H1 (cell line): Measurements from ENCODE around the gene GRAMD2A. TPM values are rescaled to one million over a fixed set of nuclear protein-coding genes. Genes with fewer than 3 reads are reported as not detected.

ENCODE experiments used
- CTCF ChIA-PET: fragments of 300-600 bp; sonication (Branson Sonifier 250); formaldehyde crosslinking; loops from one replicate; lab custom pipeline; 2021; ENCODE audit not compliant: partially characterized antibody; lab: Charles Lee
- POLR2A ChIA-PET: fragments of 300-600 bp; sonication (Branson Sonifier 250); formaldehyde crosslinking; loops from one replicate; lab custom pipeline; 2021; ENCODE audit warnings: inconsistent platforms; ENCODE audit not compliant: partially characterized antibody; lab: Charles Lee
- DNase-seq, 2 experiments: peaks; one replicate each; pipeline versions ENCODE4 v3.0.0 to v3.0.0-alpha.2; 2010 to 2022; ENCODE audit warnings: low spot score in 2 of 2, low read depth in 1 of 2, mixed read lengths in 1 of 2
- FAIRE-seq: peaks from 2 replicates; lab custom pipeline; 2011; peaks lifted over from hg19 to GRCh38; lab: Jason Lieb, UNC
- H2AFZ ChIP-seq: 2 replicates; pipeline ENCODE4 v1.8.1; 2012; ENCODE audit warnings: low read length, inconsistent platforms
- H2AK5ac ChIP-seq: 2 replicates; pipeline ENCODE4 v1.6.1; 2013; ENCODE audit warnings: low read depth, low read length
- H2BK120ac ChIP-seq: replicated peaks from 2 replicates; pipeline ENCODE3; 2013; ENCODE audit warnings: low read depth, low read length, inconsistent platforms
- H2BK12ac ChIP-seq: 2 replicates; pipeline ENCODE4 v1.6.1; 2013; ENCODE audit warnings: low read depth, low read length
- H2BK15ac ChIP-seq: 2 replicates; pipeline ENCODE4 v1.6.1; 2013; ENCODE audit warnings: low read length
- H2BK20ac ChIP-seq: 2 replicates; pipeline ENCODE4 v1.6.1; 2013; ENCODE audit warnings: low read length
- H2BK5ac ChIP-seq: 2 replicates; pipeline ENCODE4 v1.6.1; 2013; ENCODE audit warnings: low read depth, low read length
- H3K14ac ChIP-seq: 2 replicates; pipeline ENCODE4 v1.6.1; 2013; ENCODE audit warnings: inconsistent platforms; ENCODE audit not compliant: insufficient read length
- H3K18ac ChIP-seq: 2 replicates; pipeline ENCODE4 v1.6.1; 2013; ENCODE audit warnings: low read length; ENCODE audit errors: extremely low read depth
- H3K23ac ChIP-seq: 2 replicates; pipeline ENCODE4 v1.6.1; 2013; ENCODE audit warnings: inconsistent platforms; ENCODE audit not compliant: insufficient read length
- H3K23me2 ChIP-seq: 2 replicates; pipeline ENCODE4 v1.6.1; 2013; ENCODE audit warnings: low read depth, low read length
- H3K27ac ChIP-seq: 2 replicates; pipeline ENCODE4 v1.6.1; 2011; ENCODE audit warnings: low read depth, low read length, inconsistent platforms
- H3K27me3 ChIP-seq, 4 experiments: replicated peaks in 1 of 4; 1 replicate in 1 of 4; 2 replicates in 3 of 4; pipeline versions ENCODE4 v1.6.1 to v1.8.1; 2011 to 2013; ENCODE audit warnings: low read length in 3 of 4, mild to moderate bottlenecking in 3 of 4, inconsistent platforms in 2 of 4, mixed read lengths in 2 of 4, moderate library complexity in 1 of 4; ENCODE audit not compliant: control insufficient read depth in 3 of 4, insufficient read depth in 3 of 4; ENCODE audit errors: extremely low read depth in 1 of 4
- H3K36me3 ChIP-seq, 4 experiments: 2 replicates each; pipeline versions ENCODE4 v1.6.1 to v1.8.1; 2011 to 2013; ENCODE audit warnings: mild to moderate bottlenecking in 4 of 4, low read length in 3 of 4, moderate library complexity in 2 of 4, control low read depth in 1 of 4, inconsistent platforms in 1 of 4; ENCODE audit not compliant: insufficient read depth in 4 of 4, control insufficient read depth in 2 of 4
- H3K4ac ChIP-seq: replicated peaks from 2 replicates; pipeline ENCODE3; 2013; ENCODE audit warnings: low read length, low read depth, mixed read lengths, inconsistent platforms; ENCODE audit not compliant: insufficient read length
- H3K4me1 ChIP-seq, 4 experiments: replicated peaks in 1 of 4; 1 replicate in 1 of 4; 2 replicates in 3 of 4; pipeline versions ENCODE4 v1.6.1 to v1.8.1; 2011 to 2013; ENCODE audit warnings: low read length in 3 of 4, inconsistent platforms in 2 of 4, mixed read lengths in 1 of 4; ENCODE audit not compliant: insufficient read depth in 4 of 4, control insufficient read depth in 3 of 4
- H3K4me2 ChIP-seq, 2 experiments: 2 replicates each; pipeline versions ENCODE4 v1.6.1 to v1.8.1; 2011 to 2013; ENCODE audit warnings: low read depth in 2 of 2, low read length in 2 of 2, control low read depth in 1 of 2, inconsistent platforms in 1 of 2, mild to moderate bottlenecking in 1 of 2; ENCODE audit not compliant: insufficient read depth in 1 of 2
- H3K4me3 ChIP-seq, 4 experiments: fragments of 200-600, 300-600 bp in 1 of 4; sonication (generic), shearing (Covaris generic), sonication (Bioruptor Twin) in 1 of 4; 2 replicates each; pipeline versions ENCODE4 v1.5.1 to v1.8.1; 2011 to 2016; ENCODE audit warnings: low read length in 4 of 4, low read depth in 3 of 4, control low read depth in 2 of 4, inconsistent platforms in 2 of 4, mild to moderate bottlenecking in 2 of 4, mixed read lengths in 1 of 4, moderate library complexity in 1 of 4; ENCODE audit not compliant: insufficient read depth in 2 of 4; ENCODE audit errors: extremely low read depth in 1 of 4
- H3K56ac ChIP-seq: replicated peaks from 2 replicates; pipeline ENCODE3; 2013; ENCODE audit warnings: low read depth, mild to moderate bottlenecking, mixed read lengths, low read length, inconsistent platforms; ENCODE audit not compliant: insufficient read length
- H3K79me1 ChIP-seq: 2 replicates; pipeline ENCODE4 v1.6.1; 2013; ENCODE audit warnings: low read depth, low read length, control low read depth
- H3K79me2 ChIP-seq, 2 experiments: 2 replicates each; pipeline versions ENCODE4 v1.6.1 to v1.8.1; 2012 to 2013; ENCODE audit warnings: low read length in 2 of 2, mild to moderate bottlenecking in 2 of 2, inconsistent platforms in 1 of 2; ENCODE audit not compliant: insufficient read depth in 2 of 2, control insufficient read depth in 1 of 2
- H3K9ac ChIP-seq, 4 experiments: replicated peaks in 1 of 4; 1 replicate in 1 of 4; 2 replicates in 3 of 4; pipeline versions ENCODE4 v1.6.1 to v1.8.1; 2011 to 2013; ENCODE audit warnings: low read depth in 3 of 4, low read length in 3 of 4, control low read depth in 2 of 4, mild to moderate bottlenecking in 2 of 4, moderate library complexity in 2 of 4, inconsistent platforms in 1 of 4; ENCODE audit errors: extremely low read depth in 1 of 4
- H3K9me3 ChIP-seq, 2 experiments: 2 replicates each; pipeline versions ENCODE4 v1.6.1 to v1.8.1; 2012 to 2013; ENCODE audit warnings: mild to moderate bottlenecking in 2 of 2, moderate library complexity in 2 of 2, control low read depth in 1 of 2, inconsistent platforms in 1 of 2, low read depth in 1 of 2, low read length in 1 of 2, mixed read lengths in 1 of 2; ENCODE audit not compliant: insufficient read depth in 2 of 2
- H4K20me1 ChIP-seq, 2 experiments: replicated peaks in 1 of 2; 2 replicates each; pipeline versions ENCODE3 to v1.8.1; 2011 to 2013; ENCODE audit warnings: inconsistent platforms in 2 of 2, low read length in 2 of 2, mild to moderate bottlenecking in 1 of 2; ENCODE audit not compliant: insufficient read depth in 2 of 2, control insufficient read depth in 1 of 2
- H4K5ac ChIP-seq: 2 replicates; pipeline ENCODE4 v1.6.1; 2013; ENCODE audit warnings: low read length, low read depth, mixed read lengths, inconsistent platforms; ENCODE audit not compliant: insufficient read length
- H4K8ac ChIP-seq: 2 replicates; pipeline ENCODE4 v1.8.0; 2013; ENCODE audit warnings: mild to moderate bottlenecking, moderate library complexity, low read length, inconsistent platforms; ENCODE audit not compliant: insufficient read depth; ENCODE audit errors: extremely low read depth
- H4K91ac ChIP-seq: replicated peaks from 2 replicates; pipeline ENCODE3; 2013; ENCODE audit warnings: low read length, mixed read lengths, inconsistent platforms; ENCODE audit not compliant: insufficient read length
- CREB1 ChIP-seq: IDR thresholded peaks from 2 replicates; pipeline ENCODE4 v1.6.1; 2012; ENCODE audit warnings: inconsistent platforms
- EP300 ChIP-seq, 2 experiments: IDR thresholded peaks; 1 replicate in 1 of 2; 2 replicates in 1 of 2; pipeline ENCODE4 v1.6.1; 2011 to 2012; ENCODE audit warnings: low read depth in 2 of 2, low read length in 2 of 2, mild to moderate bottlenecking in 2 of 2, borderline replicate concordance in 1 of 2, inconsistent platforms in 1 of 2, moderate library complexity in 1 of 2
- JUN ChIP-seq: IDR thresholded peaks from 2 replicates; pipeline ENCODE4 v1.6.1; 2011; ENCODE audit warnings: low read depth, mild to moderate bottlenecking, improper control_type of control experiment, low read length
- NRF1 ChIP-seq: IDR thresholded peaks from 2 replicates; pipeline ENCODE4 v1.6.1; 2011; ENCODE audit warnings: mild to moderate bottlenecking, low read depth, low read length, improper control_type of control experiment
- SIN3A ChIP-seq, 2 experiments: IDR thresholded peaks in 1 of 2; conservative IDR thresholded peaks in 1 of 2; 2 replicates each; pipeline ENCODE4 v1.6.1; 2011 to 2012; ENCODE audit warnings: low read length in 2 of 2, improper control_type of control experiment in 1 of 2, low read depth in 1 of 2, mild to moderate bottlenecking in 1 of 2
- SIX5 ChIP-seq: IDR thresholded peaks from 2 replicates; pipeline ENCODE4 v1.6.1; 2011; ENCODE audit warnings: mild to moderate bottlenecking, low read depth, low read length
- YY1 ChIP-seq: IDR thresholded peaks from 2 replicates; pipeline ENCODE4 v1.6.1; 2011; ENCODE audit warnings: low read depth, mild to moderate bottlenecking, low read length
- WGBS, 2 experiments: shearing (Covaris generic) in 1 of 2; methylation state at CpG; one replicate each; pipeline versions ENCODE4 v1.1.6 to v1.1.7; 2013 to 2015; ENCODE audit warnings: low lambda C conversion rate in 2 of 2, mixed read lengths in 2 of 2, inconsistent platforms in 1 of 2, low coverage in 1 of 2, missing lambda C conversion rate in 1 of 2; ENCODE audit not compliant: insufficient replicate concordance in 2 of 2, insufficient coverage in 1 of 2, insufficient read length in 1 of 2; ENCODE audit errors: extremely low coverage in 1 of 2, missing lambda C conversion rate in 1 of 2; 5-methylcytosine and 5-hydroxymethylcytosine counted together
- polyA plus RNA-seq, 7 experiments: library from polyadenylated mRNA; depleted of rRNA in 3 of 7; stranded (reverse) in 5 of 7; unstranded in 2 of 7; fragments of >200 nt in 5 of 7; fragments of 200-250 nt in 2 of 7; gene quantifications; 1 replicate in 5 of 7; 2 replicates in 1 of 7; 4 replicates in 1 of 7; pipeline versions ENCODE4 v1.2.1 to v1.2.3, GENCODE V29; 2011 to 2013; ENCODE audit warnings: missing spikeins in 2 of 7, mixed read lengths in 2 of 7
- total RNA-seq: library from RNA; stranded (reverse); fragmentation: NEBNext Ultra II Directional; extraction: Animal tissue kit (Norgen Biotek cat#: 25700); gene quantifications from 2 replicates; pipeline ENCODE4 v1.2.1, GENCODE V29; 2021
- TF ChIP-seq, protein P1 (sequence below): IDR thresholded peaks from 2 replicates; pipeline ENCODE4 v1.6.1; 2012; ENCODE audit warnings: inconsistent platforms

Gene GRAMD2A
- total and polyA plus RNA-seq, 2 of the 8 experiments (the other 6 are each of a cell fraction or from before 2014, with no cell fraction given): 0.57 to 1.5 TPM

DNA sequence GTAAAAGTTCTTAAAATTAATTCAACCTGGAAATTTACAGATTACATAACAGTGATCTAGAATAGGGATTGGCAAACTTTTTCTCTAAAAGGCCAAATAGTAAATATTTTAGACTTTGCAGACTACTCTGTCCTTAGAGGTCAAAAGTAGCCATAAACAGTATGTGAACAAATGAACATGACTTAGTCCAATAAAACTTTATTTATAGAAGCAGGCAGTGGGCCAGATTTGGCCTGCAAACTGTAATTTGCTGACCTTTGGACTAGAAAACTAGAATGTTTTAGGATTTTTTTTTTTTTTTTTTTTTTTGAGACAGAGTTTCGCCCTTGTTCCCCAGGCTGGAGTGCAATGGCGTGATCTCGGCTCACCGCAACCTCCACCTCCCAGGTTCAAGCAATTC, 67.3 kb downstream of the GRAMD2A start:
- CTCF ChIA-PET: interaction anchor here (0.6 to 1.2 kb wide), 4 partner anchors 11 to 184 kb away, joined by 3 read pairs; no protein-coding TSS in a partner anchor
- Histone ChIP-seq H2BK15ac (no peak overlapping the region), H3K4me2 (no peak overlapping the region), H3K56ac (no peak overlapping the region), H3K18ac (no peak overlapping the region), H2AFZ (no peak overlapping the region), H3K14ac (no peak overlapping the region), H2BK120ac (no peak overlapping the region), H3K9ac (no peak overlapping the region), H3K79me2 (no peaks in the 10 kb centered on the region), H3K4me3 (no peak overlapping the region), H2BK5ac (no peak overlapping the region), H4K5ac (no peak overlapping the region), H3K27ac (no peak overlapping the region), H3K79me1 (no peaks in the 10 kb centered on the region), H3K36me3 (no peaks in the 10 kb centered on the region), H4K91ac (no peak overlapping the region), H2BK20ac (no peak overlapping the region), H3K4ac (no peak overlapping the region), H3K23ac (no peak overlapping the region), H3K9me3 (no peaks in the 10 kb centered on the region), H3K27me3 (no peaks in the 10 kb centered on the region), H4K8ac (no peak overlapping the region), H3K23me2 (no peaks in the 10 kb centered on the region), H2AK5ac (no peak overlapping the region), H2BK12ac (no peak overlapping the region), H3K4me1 (no peaks in the 10 kb centered on the region)
- no peak for DNase-seq
- POLR2A ChIA-PET: no interaction called here
- FAIRE-seq: no peak
- no CpG with 5 or more reads among the region's 4 CpGs for WGBS, 2 experiments
- TF ChIP-seq YY1: no peak
- no peak for TF ChIP-seq EP300 (IDR thresholded peaks at IDR 0.05; ENCODE audit: borderline replicate concordance in 1 of 2, low read depth in 2 of 2, low read length in 2 of 2)
- no peak for TF ChIP-seq CREB1
- TF ChIP-seq, protein P1, sequence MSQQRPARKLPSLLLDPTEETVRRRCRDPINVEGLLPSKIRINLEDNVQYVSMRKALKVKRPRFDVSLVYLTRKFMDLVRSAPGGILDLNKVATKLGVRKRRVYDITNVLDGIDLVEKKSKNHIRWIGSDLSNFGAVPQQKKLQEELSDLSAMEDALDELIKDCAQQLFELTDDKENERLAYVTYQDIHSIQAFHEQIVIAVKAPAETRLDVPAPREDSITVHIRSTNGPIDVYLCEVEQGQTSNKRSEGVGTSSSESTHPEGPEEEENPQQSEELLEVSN: no peak
- no peak for TF ChIP-seq SIN3A (conservative IDR thresholded peaks at IDR 0.05 in 1 of 2, IDR thresholded peaks at IDR 0.05 in 1 of 2; ENCODE audit: low read depth in 1 of 2, low read length in 2 of 2)
- no peak for TF ChIP-seq JUN
- no peak for TF ChIP-seq NRF1
- no peak for TF ChIP-seq SIX5
- TF ChIP-seq, all 59 proteins: peak for 0
- no peaks in the 10 kb centered on the region for H4K20me1 ChIP-seq
